Measurements from ENCODE around the gene SMYD3. TPM values are rescaled to one million over a fixed set of nuclear protein-coding genes. Genes with fewer than 3 reads are reported as not detected.

The SMYD3 gene
- total RNA-seq, 2 experiments from 2014 or later, result 22.6 to 24.6 TPM

DNA sequence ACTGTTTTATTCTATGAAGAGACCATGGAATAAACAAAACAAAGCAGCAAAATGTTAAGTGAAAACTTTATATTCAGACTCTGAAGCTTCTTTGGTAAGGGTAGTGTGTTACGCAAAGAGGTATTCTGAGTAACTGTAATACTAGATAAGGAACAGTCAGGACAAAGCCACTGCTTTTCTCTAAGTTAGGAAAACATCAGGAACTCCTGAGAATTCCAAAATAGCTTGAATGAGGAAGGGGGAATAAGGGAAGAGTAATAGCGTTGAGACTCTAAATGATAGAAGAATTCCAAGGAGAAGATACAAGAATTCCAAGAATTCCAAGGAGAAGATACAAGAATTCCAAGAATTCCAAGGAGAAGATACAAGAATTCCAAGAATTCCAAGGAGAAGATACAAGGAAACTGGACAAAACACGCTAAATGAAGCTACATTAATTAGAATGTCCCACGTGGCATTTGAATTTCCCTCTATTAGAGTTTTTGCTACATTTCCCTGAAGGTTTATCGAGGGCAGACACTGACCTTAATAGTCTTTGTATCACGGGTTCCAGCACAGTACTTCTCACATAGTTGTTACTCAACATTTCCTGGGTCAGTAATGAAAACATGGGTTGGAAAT, 71.5 kb downstream of the SMYD3 start:
- ATAC-seq (no peak), DNase-seq (no peak)
- Mint-ChIP-seq H3K9me3 (peaks cover 8% of the 10 kb centered on the region), H3K36me3 (ENCODE audit: low read depth) (peaks cover 29% of the 10 kb centered on the region), H3K27me3 (no peaks in the 10 kb centered on the region), H3K27ac (no peak overlapping the region), H3K4me1 (ENCODE audit: low read depth) (peaks cover 7% of the 10 kb centered on the region), H3K4me3 (no peak overlapping the region)
- intact Hi-C loops (cut with micrococcal nuclease), result no loop called here
- ChIA-PET POLR2A (no interaction called here), CTCF (no interaction called here)
- TF ChIP-seq, protein P1, sequence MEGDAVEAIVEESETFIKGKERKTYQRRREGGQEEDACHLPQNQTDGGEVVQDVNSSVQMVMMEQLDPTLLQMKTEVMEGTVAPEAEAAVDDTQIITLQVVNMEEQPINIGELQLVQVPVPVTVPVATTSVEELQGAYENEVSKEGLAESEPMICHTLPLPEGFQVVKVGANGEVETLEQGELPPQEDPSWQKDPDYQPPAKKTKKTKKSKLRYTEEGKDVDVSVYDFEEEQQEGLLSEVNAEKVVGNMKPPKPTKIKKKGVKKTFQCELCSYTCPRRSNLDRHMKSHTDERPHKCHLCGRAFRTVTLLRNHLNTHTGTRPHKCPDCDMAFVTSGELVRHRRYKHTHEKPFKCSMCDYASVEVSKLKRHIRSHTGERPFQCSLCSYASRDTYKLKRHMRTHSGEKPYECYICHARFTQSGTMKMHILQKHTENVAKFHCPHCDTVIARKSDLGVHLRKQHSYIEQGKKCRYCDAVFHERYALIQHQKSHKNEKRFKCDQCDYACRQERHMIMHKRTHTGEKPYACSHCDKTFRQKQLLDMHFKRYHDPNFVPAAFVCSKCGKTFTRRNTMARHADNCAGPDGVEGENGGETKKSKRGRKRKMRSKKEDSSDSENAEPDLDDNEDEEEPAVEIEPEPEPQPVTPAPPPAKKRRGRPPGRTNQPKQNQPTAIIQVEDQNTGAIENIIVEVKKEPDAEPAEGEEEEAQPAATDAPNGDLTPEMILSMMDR (IDR thresholded peaks at IDR 0.05), result no peak

DNA sequence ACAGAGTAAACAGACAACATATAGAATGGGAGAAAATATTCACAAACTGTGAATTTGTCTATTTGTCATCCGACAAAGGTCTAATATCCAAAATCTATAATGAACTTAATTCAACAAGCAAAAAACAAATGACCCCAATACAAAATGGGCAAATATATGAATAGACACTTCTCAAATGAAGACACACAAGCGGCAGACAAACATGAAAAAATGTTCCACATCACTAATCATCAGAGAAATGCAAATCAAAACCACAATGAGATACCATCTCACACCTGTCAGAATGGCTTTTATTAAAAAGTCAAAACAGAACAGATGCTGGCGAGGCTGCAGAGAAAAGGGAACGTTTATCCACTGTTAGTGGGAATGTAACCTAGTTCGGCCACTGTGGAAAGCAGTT, 72.7 kb downstream of the SMYD3 start:
- ChIA-PET POLR2A (no interaction called here), CTCF (no interaction called here)
- Mint-ChIP-seq H3K27ac (no peak overlapping the region), H3K9me3 (peaks cover 11% of the 10 kb centered on the region), H3K27me3 (no peaks in the 10 kb centered on the region), H3K36me3 (ENCODE audit: low read depth) (peaks cover 33% of the 10 kb centered on the region), H3K4me1 (ENCODE audit: low read depth) (peaks cover 7% of the 10 kb centered on the region), H3K4me3 (no peak overlapping the region)
- DNase-seq (no peak), ATAC-seq (no peak)
- TF ChIP-seq, protein P1 (IDR thresholded peaks at IDR 0.05), result no peak
- intact Hi-C loops (cut with micrococcal nuclease), result no loop called here

DNA sequence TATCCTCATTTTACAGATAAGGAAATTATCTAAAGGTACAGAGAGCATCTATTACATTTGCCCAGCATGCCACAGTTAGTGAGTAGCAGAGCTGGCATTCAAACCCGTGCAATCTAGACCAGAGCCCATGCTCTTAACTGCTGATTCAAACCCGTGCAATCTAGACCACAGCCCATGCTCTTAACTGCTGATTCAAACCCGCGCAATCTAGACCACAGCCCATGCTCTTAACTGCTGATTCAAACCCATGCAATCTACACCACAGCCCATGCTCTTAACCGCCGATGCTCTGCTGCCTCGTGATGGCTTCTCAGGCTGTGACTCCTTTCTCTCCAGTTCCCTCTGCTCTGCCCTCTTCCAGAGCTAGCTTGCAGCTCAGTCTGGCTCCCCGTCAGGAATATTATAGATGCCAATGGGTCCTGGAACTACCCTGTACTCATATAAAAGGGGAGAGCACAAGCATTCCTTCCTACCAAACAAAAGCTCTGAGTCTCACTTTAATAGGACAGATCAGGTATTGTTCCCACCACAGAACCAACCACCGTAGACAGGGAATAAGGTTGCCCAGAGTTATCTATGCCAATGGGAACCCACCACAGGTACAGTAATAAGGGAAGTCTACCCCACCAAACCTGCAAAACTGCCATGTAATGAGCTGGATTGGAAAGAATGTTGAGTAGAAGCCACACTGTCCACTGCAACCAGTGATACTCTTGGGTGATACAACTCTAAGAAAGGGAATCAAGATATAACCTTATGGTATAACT, 78.4 kb downstream of the SMYD3 start:
- ATAC-seq (peak; percentile 78), DNase-seq (peak; percentile 72)
- Mint-ChIP-seq H3K36me3 (ENCODE audit: low read depth) (peaks cover 16% of the 10 kb centered on the region), H3K4me3 (no peak overlapping the region), H3K27ac (no peak overlapping the region), H3K27me3 (no peaks in the 10 kb centered on the region), H3K9me3 (peaks cover 3% of the 10 kb centered on the region), H3K4me1 (ENCODE audit: low read depth) (peaks cover 12% of the 10 kb centered on the region)
- CTCF ChIA-PET, result no interaction called here
- intact Hi-C loops (cut with micrococcal nuclease), result no loop called here
- TF ChIP-seq, protein P1 (IDR thresholded peaks at IDR 0.05), result no peak
- POLR2A ChIA-PET, result no interaction called here

DNA sequence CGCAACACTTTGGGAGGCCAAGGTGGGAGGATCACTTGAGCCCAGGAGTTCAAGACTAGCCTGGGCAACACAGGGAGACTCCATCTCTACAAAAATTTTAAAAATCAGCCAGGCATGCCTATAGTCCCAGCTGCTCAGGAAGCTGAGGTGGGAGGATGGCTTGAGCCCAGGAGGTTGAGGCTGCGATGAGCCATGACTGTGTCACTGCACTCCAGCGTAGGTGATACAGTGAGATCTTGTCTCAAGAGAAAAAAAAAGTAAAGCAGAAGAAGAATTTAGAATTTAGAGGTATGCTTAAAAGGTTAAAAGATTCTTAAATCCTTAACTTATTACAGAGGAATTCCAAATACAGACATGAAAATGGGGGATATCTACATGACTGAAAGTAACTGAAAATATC, 79.5 kb downstream of the SMYD3 start:
- Mint-ChIP-seq H3K27ac (no peak overlapping the region), H3K27me3 (no peaks in the 10 kb centered on the region), H3K36me3 (ENCODE audit: low read depth) (peaks cover 13% of the 10 kb centered on the region), H3K4me1 (ENCODE audit: low read depth) (peaks cover 12% of the 10 kb centered on the region), H3K4me3 (no peak overlapping the region), H3K9me3 (peaks cover 3% of the 10 kb centered on the region)
- ChIA-PET POLR2A (no interaction called here), CTCF (no interaction called here)
- TF ChIP-seq, protein P1 (IDR thresholded peaks at IDR 0.05), result no peak
- ATAC-seq (no peak), DNase-seq (peak; percentile 3)
- intact Hi-C loops (cut with micrococcal nuclease), result no loop called here

DNA sequence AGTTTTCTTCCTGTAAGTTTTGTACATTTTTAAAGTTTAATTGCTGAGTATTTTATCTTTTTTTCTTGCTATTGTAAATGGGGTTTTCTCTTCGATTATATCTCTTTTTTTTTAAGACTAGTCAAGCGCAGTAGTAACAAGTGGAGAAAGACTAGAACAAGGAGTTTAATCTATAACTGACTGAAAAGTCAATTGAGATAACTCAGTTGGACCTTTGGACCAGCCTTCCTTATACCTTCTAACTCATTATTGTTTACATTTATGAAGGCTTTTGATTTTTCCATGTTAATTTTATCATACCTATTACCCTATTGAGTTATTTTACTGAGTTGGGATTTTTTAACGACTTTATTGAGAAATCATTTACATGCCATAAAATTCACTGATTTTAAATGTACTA, 81.2 kb downstream of the SMYD3 start:
- CTCF ChIA-PET, result no interaction called here
- Mint-ChIP-seq H3K27ac (no peak overlapping the region), H3K9me3 (peaks cover 3% of the 10 kb centered on the region), H3K27me3 (no peaks in the 10 kb centered on the region), H3K36me3 (ENCODE audit: low read depth) (peaks cover 13% of the 10 kb centered on the region), H3K4me1 (ENCODE audit: low read depth) (peaks cover 12% of the 10 kb centered on the region), H3K4me3 (no peak overlapping the region)
- POLR2A ChIA-PET, result no interaction called here
- no peak for ATAC-seq
- no peak for DNase-seq
- intact Hi-C loops (cut with micrococcal nuclease), result no loop called here
- TF ChIP-seq, protein P1 (IDR thresholded peaks at IDR 0.05), result no peak
